ENCODE results near the gene WASHC1.
A peak's percentile ranks its signal among the peaks of the same experiment; 100 is the strongest.
"Not testable (repeated sequence)": the region's sequence is repeated elsewhere in the genome, so short reads cannot be mapped to it uniquely, and the experiment has no call there.

WASHC1 gene

GRCh38 chr9:14129-14809 is 15.0 kb downstream of the WASHC1 start:
- H4K91ac ChIP-seq (ENCODE audit: low read depth, low read length); H2BK5ac ChIP-seq (ENCODE audit: low read depth, low read length, poor library complexity); H2AFZ ChIP-seq (ENCODE audit: insufficient read depth, low read length, poor library complexity); H4K8ac ChIP-seq (ENCODE audit: low read depth, low read length); H4K12ac ChIP-seq (ENCODE audit: low read depth, low read length); H3K79me1 ChIP-seq (ENCODE audit: low read length); H3K4ac ChIP-seq (ENCODE audit: low read depth, low read length); H3K36me3 ChIP-seq (ENCODE audit: control insufficient read depth in 1 of 2, insufficient read depth in 2 of 2, low read length in 2 of 2); H3K4me1 ChIP-seq (ENCODE audit: control insufficient read depth in 1 of 2, insufficient read depth in 2 of 2, low read length in 2 of 2); H3K9ac ChIP-seq (ENCODE audit: low read length); H3K18ac ChIP-seq (ENCODE audit: low read length); H3K4me2 ChIP-seq (ENCODE audit: low read length); DNase-seq; H3K27ac ChIP-seq (ENCODE audit: low read depth, low read length); H3K23ac ChIP-seq (ENCODE audit: low read length); H2AK5ac ChIP-seq (ENCODE audit: low read length); H3K79me2 ChIP-seq (ENCODE audit: control insufficient read depth, insufficient read depth, low read length, poor library complexity); H3K27me3 ChIP-seq (ENCODE audit: insufficient read depth, low read length); H2BK120ac ChIP-seq (ENCODE audit: insufficient read depth, low read length, poor library complexity); H3K14ac ChIP-seq (ENCODE audit: low read length); H3K9me3 ChIP-seq (ENCODE audit: insufficient read depth, low read depth, low read length); H2BK12ac ChIP-seq (ENCODE audit: low read length); H3K4me3 ChIP-seq (ENCODE audit: low read depth, low read length): not testable (repeated sequence)
- no CpG with 5 or more reads among the region's 10 CpGs for WGBS (ENCODE audit: extremely low coverage, insufficient coverage, insufficient read length)

- H4K12ac ChIP-seq (ENCODE audit: low read depth, low read length); DNase-seq; H3K27me3 ChIP-seq (ENCODE audit: insufficient read depth, low read length); H3K4ac ChIP-seq (ENCODE audit: low read depth, low read length); H4K91ac ChIP-seq (ENCODE audit: low read depth, low read length); H3K4me1 ChIP-seq (ENCODE audit: control insufficient read depth in 1 of 2, insufficient read depth in 2 of 2, low read length in 2 of 2); H3K9ac ChIP-seq (ENCODE audit: low read length); H3K14ac ChIP-seq (ENCODE audit: low read length); H3K4me3 ChIP-seq (ENCODE audit: low read depth, low read length); H2BK5ac ChIP-seq (ENCODE audit: low read depth, low read length, poor library complexity); H3K79me1 ChIP-seq (ENCODE audit: low read length); H2BK120ac ChIP-seq (ENCODE audit: insufficient read depth, low read length, poor library complexity); H3K36me3 ChIP-seq (ENCODE audit: control insufficient read depth in 1 of 2, insufficient read depth in 2 of 2, low read length in 2 of 2); H3K79me2 ChIP-seq (ENCODE audit: control insufficient read depth, insufficient read depth, low read length, poor library complexity); H2AK5ac ChIP-seq (ENCODE audit: low read length); H3K27ac ChIP-seq (ENCODE audit: low read depth, low read length); H3K9me3 ChIP-seq (ENCODE audit: insufficient read depth, low read depth, low read length); H3K4me2 ChIP-seq (ENCODE audit: low read length); H2AFZ ChIP-seq (ENCODE audit: insufficient read depth, low read length, poor library complexity); H2BK12ac ChIP-seq (ENCODE audit: low read length); H3K18ac ChIP-seq (ENCODE audit: low read length); H3K23ac ChIP-seq (ENCODE audit: low read length); H4K8ac ChIP-seq (ENCODE audit: low read depth, low read length): not testable (repeated sequence)
- no CpG with 5 or more reads among the region's 26 CpGs for whole genome bisulfite sequencing (ENCODE audit: extremely low coverage, insufficient coverage, insufficient read length)
Observed at GRCh38 chr9:11206-11605, 18.1 kb downstream of the WASHC1 start.

- no CpG with 5 or more reads among the region's 41 CpGs for WGBS (ENCODE audit: extremely low coverage, insufficient coverage, insufficient read length)
- H3K79me1 ChIP-seq (ENCODE audit: low read length); H2AFZ ChIP-seq (ENCODE audit: insufficient read depth, low read length, poor library complexity); H3K27ac ChIP-seq (ENCODE audit: low read depth, low read length); H2AK5ac ChIP-seq (ENCODE audit: low read length); H3K9ac ChIP-seq (ENCODE audit: low read length); H3K79me2 ChIP-seq (ENCODE audit: control insufficient read depth, insufficient read depth, low read length, poor library complexity); H3K18ac ChIP-seq (ENCODE audit: low read length); H3K4me3 ChIP-seq (ENCODE audit: low read depth, low read length); H3K14ac ChIP-seq (ENCODE audit: low read length); H4K91ac ChIP-seq (ENCODE audit: low read depth, low read length); H2BK12ac ChIP-seq (ENCODE audit: low read length); H4K12ac ChIP-seq (ENCODE audit: low read depth, low read length); H3K27me3 ChIP-seq (ENCODE audit: insufficient read depth, low read length); H3K23ac ChIP-seq (ENCODE audit: low read length); H3K36me3 ChIP-seq (ENCODE audit: control insufficient read depth in 1 of 2, insufficient read depth in 2 of 2, low read length in 2 of 2); H4K8ac ChIP-seq (ENCODE audit: low read depth, low read length); H3K4me2 ChIP-seq (ENCODE audit: low read length); H3K4me1 ChIP-seq (ENCODE audit: control insufficient read depth in 1 of 2, insufficient read depth in 2 of 2, low read length in 2 of 2); H3K9me3 ChIP-seq (ENCODE audit: insufficient read depth, low read depth, low read length); H2BK5ac ChIP-seq (ENCODE audit: low read depth, low read length, poor library complexity); H3K4ac ChIP-seq (ENCODE audit: low read depth, low read length); H2BK120ac ChIP-seq (ENCODE audit: insufficient read depth, low read length, poor library complexity): not testable (repeated sequence)
- peak; percentile 75 to 94 for DNase-seq
Observed at GRCh38 chr9:10653-11053, 18.6 kb downstream of the WASHC1 start.

- not testable (repeated sequence) for H3K18ac ChIP-seq (ENCODE audit: low read length); H3K14ac ChIP-seq (ENCODE audit: low read length); H3K79me1 ChIP-seq (ENCODE audit: low read length); H2BK5ac ChIP-seq (ENCODE audit: low read depth, low read length, poor library complexity); H2AK5ac ChIP-seq (ENCODE audit: low read length); H4K91ac ChIP-seq (ENCODE audit: low read depth, low read length); H2AFZ ChIP-seq (ENCODE audit: insufficient read depth, low read length, poor library complexity); DNase-seq; H3K4me3 ChIP-seq (ENCODE audit: low read depth, low read length); H3K9me3 ChIP-seq (ENCODE audit: insufficient read depth, low read depth, low read length); H2BK120ac ChIP-seq (ENCODE audit: insufficient read depth, low read length, poor library complexity); H3K23ac ChIP-seq (ENCODE audit: low read length); H3K4me2 ChIP-seq (ENCODE audit: low read length); H4K8ac ChIP-seq (ENCODE audit: low read depth, low read length); H2BK12ac ChIP-seq (ENCODE audit: low read length); H3K36me3 ChIP-seq (ENCODE audit: control insufficient read depth in 1 of 2, insufficient read depth in 2 of 2, low read length in 2 of 2); H3K27ac ChIP-seq (ENCODE audit: low read depth, low read length); H3K79me2 ChIP-seq (ENCODE audit: control insufficient read depth, insufficient read depth, low read length, poor library complexity); H3K27me3 ChIP-seq (ENCODE audit: insufficient read depth, low read length); H3K4ac ChIP-seq (ENCODE audit: low read depth, low read length); H3K9ac ChIP-seq (ENCODE audit: low read length); H3K4me1 ChIP-seq (ENCODE audit: control insufficient read depth in 1 of 2, insufficient read depth in 2 of 2, low read length in 2 of 2); H4K12ac ChIP-seq (ENCODE audit: low read depth, low read length)
- WGBS (ENCODE audit: extremely low coverage, insufficient coverage, insufficient read length) = 100% methylated on average over 6 of the region's 13 CpGs
Observed at GRCh38 chr9:10207-10606, 19.0 kb downstream of the WASHC1 start.
